HG03469 (cell line): ENCODE results near the gene NAA35.
"Not testable (repeated sequence)": the region's sequence is repeated elsewhere in the genome, so short reads cannot be mapped to it uniquely, and the experiment has no call there.

Experiments used
- ATAC-seq: cut with Tn5 transposase; IDR thresholded peaks from one replicate; pipeline ENCODE4 v1.9.1; 2021; ENCODE audit warnings: mild to moderate bottlenecking, moderate library complexity, moderate number of reproducible peaks; ENCODE audit not compliant: unreplicated experiment

NAA35 gene

GRCh38 chr9:85940832-85941621 is at the start of gene NAA35:
TSS of gene NAA35 (plus strand) at chr9:85941146. CDS start at chr9:85942160, 1,014 bp downstream.
- ATAC-seq = peak; percentile 90

GRCh38 chr9:85892401-85892800 is 48.5 kb upstream of the NAA35 start:
- ATAC-seq = no peak

- peak; percentile 54 for ATAC-seq
Measured at GRCh38 chr9:85895685-85896084, 45.3 kb upstream of the NAA35 start.

- ATAC-seq = no peak
Measured at GRCh38 chr9:85897848-85898247, 43.1 kb upstream of the NAA35 start.

- no peak for ATAC-seq
Measured at GRCh38 chr9:85898332-85898731, 42.6 kb upstream of the NAA35 start.

GRCh38 chr9:85899388-85899787 is 41.6 kb upstream of the NAA35 start:
- no peak for ATAC-seq

GRCh38 chr9:85900504-85901201 is 40.3 kb upstream of the NAA35 start:
- ATAC-seq = no peak

- no peak for ATAC-seq
Measured at GRCh38 chr9:85904975-85905374, 36.0 kb upstream of the NAA35 start.

GRCh38 chr9:85905957-85906356 is 35.0 kb upstream of the NAA35 start:
- no peak for ATAC-seq

- ATAC-seq = no peak
Measured at GRCh38 chr9:85909390-85909789, 31.6 kb upstream of the NAA35 start.

- ATAC-seq = no peak
Measured at GRCh38 chr9:85914108-85914507, 26.8 kb upstream of the NAA35 start.

GRCh38 chr9:85917756-85918155 is 23.2 kb upstream of the NAA35 start:
- ATAC-seq = no peak

GRCh38 chr9:85925493-85925892 is 15.5 kb upstream of the NAA35 start:
- no peak for ATAC-seq

- ATAC-seq = no peak
Measured at GRCh38 chr9:85927076-85927475, 13.9 kb upstream of the NAA35 start.

- ATAC-seq = no peak
Measured at GRCh38 chr9:85931495-85931894, 9.5 kb upstream of the NAA35 start.

GRCh38 chr9:85935950-85936349 is 5.0 kb upstream of the NAA35 start:
- ATAC-seq = not testable (repeated sequence)

- ATAC-seq = no peak
Measured at GRCh38 chr9:85940275-85940831, 593 bp upstream of the NAA35 start.

GRCh38 chr9:85941622-85941940 is 635 bp downstream of the NAA35 start:
- ATAC-seq = no peak

GRCh38 chr9:85941966-85942912 is 1.3 kb downstream of the NAA35 start:
- ATAC-seq = no peak

GRCh38 chr9:85942913-85943709 is 2.2 kb downstream of the NAA35 start:
- no peak for ATAC-seq
